ENCODE measurements around the gene SUGP2. TPM values are rescaled to one million over a fixed set of nuclear protein-coding genes. Genes with fewer than 3 reads are reported as not detected.

SUGP2 gene
- total RNA-seq, 3 donors from 2014 or later (not counting 1 experiment from before 2014, with no cell fraction given) = 220 to 237 (median 236) TPM

DNA sequence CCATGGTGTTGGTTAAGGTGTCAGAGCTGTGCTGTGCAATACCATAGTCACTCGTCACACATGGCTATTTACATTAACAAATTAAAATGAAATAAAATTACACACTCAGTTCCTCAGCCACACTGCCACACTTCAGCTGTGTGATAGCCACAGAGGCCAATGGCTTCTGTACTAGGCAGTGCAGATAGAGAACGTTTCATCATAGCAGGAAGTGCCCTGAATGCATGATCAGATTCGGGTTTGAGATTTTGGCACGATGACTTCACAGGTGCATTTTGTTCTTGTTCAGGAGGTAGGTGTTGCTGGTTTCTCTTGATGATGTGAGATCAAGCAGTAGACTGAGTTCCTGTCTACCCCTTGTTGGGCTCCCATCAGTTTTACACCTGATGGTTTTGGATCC lies 6.6 kb upstream of the SUGP2 start:
- peak overlapping the region; percentile 84 to 92 for H3K27ac Mint-ChIP-seq
- H3K9me3 Mint-ChIP-seq = no peaks in the 10 kb centered on the region
- TF ChIP-seq, protein P1, sequence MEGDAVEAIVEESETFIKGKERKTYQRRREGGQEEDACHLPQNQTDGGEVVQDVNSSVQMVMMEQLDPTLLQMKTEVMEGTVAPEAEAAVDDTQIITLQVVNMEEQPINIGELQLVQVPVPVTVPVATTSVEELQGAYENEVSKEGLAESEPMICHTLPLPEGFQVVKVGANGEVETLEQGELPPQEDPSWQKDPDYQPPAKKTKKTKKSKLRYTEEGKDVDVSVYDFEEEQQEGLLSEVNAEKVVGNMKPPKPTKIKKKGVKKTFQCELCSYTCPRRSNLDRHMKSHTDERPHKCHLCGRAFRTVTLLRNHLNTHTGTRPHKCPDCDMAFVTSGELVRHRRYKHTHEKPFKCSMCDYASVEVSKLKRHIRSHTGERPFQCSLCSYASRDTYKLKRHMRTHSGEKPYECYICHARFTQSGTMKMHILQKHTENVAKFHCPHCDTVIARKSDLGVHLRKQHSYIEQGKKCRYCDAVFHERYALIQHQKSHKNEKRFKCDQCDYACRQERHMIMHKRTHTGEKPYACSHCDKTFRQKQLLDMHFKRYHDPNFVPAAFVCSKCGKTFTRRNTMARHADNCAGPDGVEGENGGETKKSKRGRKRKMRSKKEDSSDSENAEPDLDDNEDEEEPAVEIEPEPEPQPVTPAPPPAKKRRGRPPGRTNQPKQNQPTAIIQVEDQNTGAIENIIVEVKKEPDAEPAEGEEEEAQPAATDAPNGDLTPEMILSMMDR (IDR thresholded peaks at IDR 0.05) = no peak
- peak; percentile 94 to 97 (median 95) for ATAC-seq
- H3K27me3 Mint-ChIP-seq (ENCODE audit: low read depth in 2 of 2) = no peaks in the 10 kb centered on the region
- intact Hi-C loops (cut with micrococcal nuclease) = loop anchor here (1.0 kb wide), 1 partner anchor 23 kb away; the partner anchor contains the start of gene SLC25A42
- H3K4me1 Mint-ChIP-seq = peaks cover 21 to 22% of the 10 kb centered on the region in 2 donors
- Histone ChIP-seq H3K4me1 (ENCODE audit: control insufficient read depth, insufficient read depth, low read length) (peaks cover 25% of the 10 kb centered on the region), H3K36me3 (ENCODE audit: control insufficient read depth, insufficient read depth, low read length) (peaks cover 17% of the 10 kb centered on the region), H3K27me3 (ENCODE audit: control insufficient read depth, insufficient read depth, low read length) (no peaks in the 10 kb centered on the region), H3K4me3 (ENCODE audit: low read length) (no peak overlapping the region), H3K9me3 (ENCODE audit: control insufficient read depth, insufficient read depth, low read length) (no peaks in the 10 kb centered on the region), H3K27ac (ENCODE audit: low read length) (peak overlapping the region; percentile 86)
- H3K4me3 Mint-ChIP-seq = peak overlapping the region; percentile 76
- H3K36me3 Mint-ChIP-seq = no peaks in the 10 kb centered on the region
- 12% methylated on average over 4 of the region's 4 CpGs for WGBS (ENCODE audit: insufficient coverage)
- DNase-seq = peak; percentile 45 to 67

GRCh38 chr19:19034204-19034624 lies 897 bp upstream of the SUGP2 start:
- intact Hi-C loops (cut with micrococcal nuclease) = no loop called here
- 6% methylated on average over 10 of the region's 10 CpGs for WGBS (ENCODE audit: insufficient coverage)
- Histone ChIP-seq H3K27me3 (ENCODE audit: control insufficient read depth, insufficient read depth, low read length) (no peaks in the 10 kb centered on the region), H3K9me3 (ENCODE audit: control insufficient read depth, insufficient read depth, low read length) (no peaks in the 10 kb centered on the region), H3K36me3 (ENCODE audit: control insufficient read depth, insufficient read depth, low read length) (peaks cover 2% of the 10 kb centered on the region), H3K4me3 (ENCODE audit: low read length) (peak overlapping the region; percentile 59), H3K4me1 (ENCODE audit: control insufficient read depth, insufficient read depth, low read length) (peaks cover 35% of the 10 kb centered on the region), H3K27ac (ENCODE audit: low read length) (peak overlapping the region; percentile 68)
- Mint-ChIP-seq H3K27ac (peak overlapping the region; percentile 80 to 95), H3K36me3 (no peaks in the 10 kb centered on the region), H3K4me1 (peaks cover 20 to 25% of the 10 kb centered on the region in 2 donors), H3K4me3 (peak overlapping the region; percentile 84), H3K9me3 (no peaks in the 10 kb centered on the region), H3K27me3 (ENCODE audit: low read depth in 2 of 2) (no peaks in the 10 kb centered on the region)
- DNase-seq (peak; percentile 43 to 79), ATAC-seq (peak; percentile 27 to 59 (median 28))
- TF ChIP-seq, protein P1 (IDR thresholded peaks at IDR 0.05) = no peak

DNA sequence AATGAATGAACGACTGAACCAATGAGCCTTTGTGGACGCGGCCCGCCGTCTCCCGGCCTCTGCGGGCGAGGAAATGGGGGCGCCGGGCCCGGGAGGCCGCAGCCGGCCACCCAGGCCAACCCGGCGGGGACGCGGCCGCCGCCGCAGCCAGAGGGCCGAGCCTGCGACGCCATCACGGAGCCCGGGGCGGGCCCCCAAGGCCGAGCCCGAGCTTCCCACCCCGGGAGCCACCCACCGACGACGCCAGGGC lies 216 bp downstream of the SUGP2 start:
- Histone ChIP-seq H3K9me3 (ENCODE audit: control insufficient read depth, insufficient read depth, low read length) (no peaks in the 10 kb centered on the region), H3K36me3 (ENCODE audit: control insufficient read depth, insufficient read depth, low read length) (peaks cover 9% of the 10 kb centered on the region), H3K4me3 (ENCODE audit: low read length) (peak overlapping the region; percentile 84), H3K4me1 (ENCODE audit: control insufficient read depth, insufficient read depth, low read length) (peaks cover 28% of the 10 kb centered on the region), H3K27me3 (ENCODE audit: control insufficient read depth, insufficient read depth, low read length) (no peaks in the 10 kb centered on the region), H3K27ac (ENCODE audit: low read length) (peak overlapping the region; percentile 69)
- DNase-seq (no peak), ATAC-seq (no peak)
- Mint-ChIP-seq H3K9me3 (no peaks in the 10 kb centered on the region), H3K36me3 (no peaks in the 10 kb centered on the region), H3K4me3 (peak overlapping the region; percentile 96), H3K4me1 (peaks cover 20 to 25% of the 10 kb centered on the region in 2 donors), H3K27me3 (ENCODE audit: low read depth in 2 of 2) (no peaks in the 10 kb centered on the region), H3K27ac (peak overlapping the region; percentile 92 to 95)
- WGBS (ENCODE audit: insufficient coverage) = under 1% methylated on average over 32 of the region's 32 CpGs
- TF ChIP-seq, protein P1 (IDR thresholded peaks at IDR 0.05) = no peak
- intact Hi-C loops (cut with micrococcal nuclease) = loop anchor here (1.0 kb wide), 1 partner anchor 114 kb away; the partner anchor contains the start of genes COPE and DDX49

All from natural killer cell (primary cell).